Neural cell (in vitro differentiated cells): ENCODE results near the gene MLLT3. TPM values are rescaled to one million over a fixed set of nuclear protein-coding genes. Genes with fewer than 3 reads are reported as not detected.

Experiments used
- H2AFZ ChIP-seq: fragments of 200-600, 300-800 bp; sonication (generic), shearing (Covaris generic); 2 replicates; pipeline ENCODE4 v1.6.0; 2014; ENCODE audit warnings: low read depth, mild to moderate bottlenecking, antibody characterized with exemption, low read length, moderate library complexity
- H3F3A ChIP-seq: fragments of 200-600 bp; shearing (Covaris generic); 2 replicates; pipeline ENCODE4 v1.6.1; 2016; ENCODE audit warnings: mild to moderate bottlenecking, moderate library complexity, mixed read lengths, antibody characterized with exemption, low read length; ENCODE audit not compliant: insufficient read depth, poor library complexity, severe bottlenecking
- H3K27ac ChIP-seq: fragments of 200-600, 300-800 bp; sonication (generic), shearing (Covaris generic); 2 replicates; pipeline ENCODE4 v1.5.1; 2014; ENCODE audit warnings: mild to moderate bottlenecking, low read length, moderate library complexity
- H3K27me3 ChIP-seq: fragments of 300-800, 200-600 bp; sonication (generic), shearing (Covaris generic); 2 replicates; pipeline ENCODE4 v1.6.0; 2014; ENCODE audit warnings: mild to moderate bottlenecking, low read depth, low read length, moderate library complexity; ENCODE audit not compliant: insufficient read depth
- H3K36me3 ChIP-seq: fragments of 300-800, 200-600 bp; sonication (generic), shearing (Covaris generic); 2 replicates; pipeline ENCODE4 v1.5.1; 2014; ENCODE audit warnings: mild to moderate bottlenecking, antibody characterized with exemption, low read length, moderate library complexity; ENCODE audit not compliant: insufficient read depth
- H3K4me2 ChIP-seq: fragments of 300-800, 200-600 bp; sonication (generic), shearing (Covaris generic); 2 replicates; pipeline ENCODE4 v1.6.0; 2014; ENCODE audit warnings: mild to moderate bottlenecking, low read length
- H3K4me3 ChIP-seq: fragments of 300-800, 200-600 bp; sonication (generic), shearing (Covaris generic); 2 replicates; pipeline ENCODE4 v1.5.1; 2014; ENCODE audit warnings: mild to moderate bottlenecking, low read length, moderate library complexity
- H3K79me2 ChIP-seq: fragments of 200-600 bp; shearing (Covaris generic); replicated peaks from 2 replicates; pipeline ENCODE4 v1.6.0; 2014; ENCODE audit warnings: mild to moderate bottlenecking, low read length, moderate library complexity; ENCODE audit not compliant: insufficient read depth
- H3K9ac ChIP-seq: fragments of 300-800, 200-600 bp; sonication (generic), shearing (Covaris generic); 2 replicates; pipeline ENCODE4 v1.6.1; 2016; ENCODE audit warnings: mild to moderate bottlenecking, low read length, mixed read lengths
- H3K9me2 ChIP-seq: fragments of 200-600 bp; shearing (Covaris generic); 2 replicates; pipeline ENCODE4 v1.6.1; 2016; ENCODE audit warnings: mild to moderate bottlenecking, low read length, mixed read lengths; ENCODE audit not compliant: insufficient read depth
- H3K9me3 ChIP-seq: fragments of 200-600, 300-800 bp; sonication (generic), shearing (Covaris generic); 2 replicates; pipeline ENCODE4 v1.6.1; 2016; ENCODE audit warnings: mild to moderate bottlenecking, mixed run types, low read length, moderate library complexity, mixed read lengths
- H4K20me1 ChIP-seq: fragments of 200-600 bp; shearing (Covaris generic); 2 replicates; pipeline ENCODE4 v1.6.1; 2016; ENCODE audit warnings: mild to moderate bottlenecking, mixed run types; ENCODE audit not compliant: insufficient read depth
- EP300 ChIP-seq: fragments of 450-650 bp; conservative IDR thresholded peaks from 2 replicates; pipeline ENCODE4 v1.6.1; 2014; ENCODE audit warnings: antibody characterized with exemption, mild to moderate bottlenecking, moderate library complexity; ENCODE audit not compliant: poor library complexity, severe bottlenecking
- EZH2 ChIP-seq: fragments of 200-600, 300-800 bp; shearing (Covaris generic), sonication (generic); IDR thresholded peaks from 2 replicates; pipeline ENCODE4 v1.6.1; 2014; ENCODE audit warnings: antibody characterized with exemption, low read length, borderline replicate concordance, mild to moderate bottlenecking; ENCODE audit not compliant: insufficient read depth, poor library complexity, severe bottlenecking
- MXI1 ChIP-seq: fragments of 450-650 bp; conservative IDR thresholded peaks from 2 replicates; pipeline ENCODE4 v1.6.1; 2014; ENCODE audit warnings: antibody characterized with exemption, mild to moderate bottlenecking; ENCODE audit not compliant: poor library complexity, severe bottlenecking
- POLR2AphosphoS5 ChIP-seq: IDR thresholded peaks from 2 replicates; pipeline ENCODE4 v1.6.1; 2012
- RAD21 ChIP-seq: fragments of 450-650 bp; conservative IDR thresholded peaks from 2 replicates; pipeline ENCODE4 v1.6.1; 2014; ENCODE audit warnings: antibody characterized with exemption, mild to moderate bottlenecking, moderate library complexity
- SMC3 ChIP-seq: fragments of 450-650 bp; conservative IDR thresholded peaks from 2 replicates; pipeline ENCODE4 v1.6.1; 2014; ENCODE audit warnings: antibody characterized with exemption, mild to moderate bottlenecking, moderate library complexity; ENCODE audit not compliant: poor library complexity
- TAF1 ChIP-seq: IDR thresholded peaks from 2 replicates; pipeline ENCODE4 v1.6.1; 2012; ENCODE audit warnings: low read depth
- polyA plus RNA-seq: library from polyadenylated mRNA; depleted of rRNA; stranded (reverse); fragments of >200 nt; gene quantifications from 2 replicates; pipeline ENCODE4 v1.2.3, GENCODE V29; 2014
- TF ChIP-seq, protein P1 (sequence below): fragments of 450-650 bp; IDR thresholded peaks from 2 replicates; pipeline ENCODE4 v1.5.1; 2014; ENCODE audit warnings: antibody characterized with exemption, mild to moderate bottlenecking, moderate library complexity; ENCODE audit not compliant: poor library complexity, severe bottlenecking
- TF ChIP-seq, protein P2 (sequence below): IDR thresholded peaks from 2 replicates; pipeline ENCODE4 v1.6.1; 2012; ENCODE audit warnings: borderline replicate concordance

Gene MLLT3
- polyA plus RNA-seq, 1 donor from 2014 or later = 61.5 TPM

- Histone ChIP-seq H3K9me2 (no peaks in the 10 kb centered on the region), H3F3A (no peaks in the 10 kb centered on the region), H3K27ac (no peak overlapping the region), H3K36me3 (no peaks in the 10 kb centered on the region), H3K4me3 (no peak overlapping the region), H4K20me1 (no peaks in the 10 kb centered on the region), H3K27me3 (no peaks in the 10 kb centered on the region), H3K4me2 (no peak overlapping the region), H3K9ac (no peak overlapping the region), H2AFZ (no peak overlapping the region), H3K9me3 (no peaks in the 10 kb centered on the region), H3K79me2 (no peaks in the 10 kb centered on the region)
- TF ChIP-seq, protein P1, sequence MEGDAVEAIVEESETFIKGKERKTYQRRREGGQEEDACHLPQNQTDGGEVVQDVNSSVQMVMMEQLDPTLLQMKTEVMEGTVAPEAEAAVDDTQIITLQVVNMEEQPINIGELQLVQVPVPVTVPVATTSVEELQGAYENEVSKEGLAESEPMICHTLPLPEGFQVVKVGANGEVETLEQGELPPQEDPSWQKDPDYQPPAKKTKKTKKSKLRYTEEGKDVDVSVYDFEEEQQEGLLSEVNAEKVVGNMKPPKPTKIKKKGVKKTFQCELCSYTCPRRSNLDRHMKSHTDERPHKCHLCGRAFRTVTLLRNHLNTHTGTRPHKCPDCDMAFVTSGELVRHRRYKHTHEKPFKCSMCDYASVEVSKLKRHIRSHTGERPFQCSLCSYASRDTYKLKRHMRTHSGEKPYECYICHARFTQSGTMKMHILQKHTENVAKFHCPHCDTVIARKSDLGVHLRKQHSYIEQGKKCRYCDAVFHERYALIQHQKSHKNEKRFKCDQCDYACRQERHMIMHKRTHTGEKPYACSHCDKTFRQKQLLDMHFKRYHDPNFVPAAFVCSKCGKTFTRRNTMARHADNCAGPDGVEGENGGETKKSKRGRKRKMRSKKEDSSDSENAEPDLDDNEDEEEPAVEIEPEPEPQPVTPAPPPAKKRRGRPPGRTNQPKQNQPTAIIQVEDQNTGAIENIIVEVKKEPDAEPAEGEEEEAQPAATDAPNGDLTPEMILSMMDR = no peak
- TF ChIP-seq MXI1 (no peak), EZH2 (no peak), EP300 (no peak), SMC3 (no peak), TAF1 (no peak)
Observed at GRCh38 chr9:20382460-20383071, 239.7 kb downstream of the MLLT3 start.

DNA sequence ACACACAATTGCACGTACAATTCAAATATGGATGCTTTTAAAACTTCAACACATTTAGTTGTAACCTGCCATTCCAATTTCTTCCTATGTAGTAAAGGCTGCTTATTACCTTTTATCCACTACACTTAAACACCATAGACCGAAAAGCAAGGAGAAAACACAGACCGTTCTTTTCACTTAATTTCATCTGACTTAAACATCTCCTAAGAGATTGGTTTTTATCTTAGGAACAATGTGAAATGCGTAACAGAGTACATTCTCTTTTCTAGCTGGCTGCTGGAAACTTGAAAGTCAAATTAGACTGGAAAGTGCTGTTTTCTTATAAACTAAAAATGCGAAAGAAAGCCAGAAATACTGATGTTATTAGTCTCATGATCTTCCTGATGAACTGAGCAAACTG is 241.8 kb downstream of the MLLT3 start:
- no peaks in the 10 kb centered on the region for H3K36me3 ChIP-seq
- no peak overlapping the region for H3K9ac ChIP-seq
- no peaks in the 10 kb centered on the region for H3K9me2 ChIP-seq
- H3K4me3 ChIP-seq = no peak overlapping the region
- no peak overlapping the region for H3K4me2 ChIP-seq
- no peak overlapping the region for H2AFZ ChIP-seq
- no peaks in the 10 kb centered on the region for H3K27me3 ChIP-seq
- no peak overlapping the region for H3K27ac ChIP-seq
- H4K20me1 ChIP-seq = no peaks in the 10 kb centered on the region
- H3F3A ChIP-seq = no peaks in the 10 kb centered on the region
- no peaks in the 10 kb centered on the region for H3K79me2 ChIP-seq
- H3K9me3 ChIP-seq = no peaks in the 10 kb centered on the region
- TF ChIP-seq, protein P1 = no peak
- TF ChIP-seq, protein P2, sequence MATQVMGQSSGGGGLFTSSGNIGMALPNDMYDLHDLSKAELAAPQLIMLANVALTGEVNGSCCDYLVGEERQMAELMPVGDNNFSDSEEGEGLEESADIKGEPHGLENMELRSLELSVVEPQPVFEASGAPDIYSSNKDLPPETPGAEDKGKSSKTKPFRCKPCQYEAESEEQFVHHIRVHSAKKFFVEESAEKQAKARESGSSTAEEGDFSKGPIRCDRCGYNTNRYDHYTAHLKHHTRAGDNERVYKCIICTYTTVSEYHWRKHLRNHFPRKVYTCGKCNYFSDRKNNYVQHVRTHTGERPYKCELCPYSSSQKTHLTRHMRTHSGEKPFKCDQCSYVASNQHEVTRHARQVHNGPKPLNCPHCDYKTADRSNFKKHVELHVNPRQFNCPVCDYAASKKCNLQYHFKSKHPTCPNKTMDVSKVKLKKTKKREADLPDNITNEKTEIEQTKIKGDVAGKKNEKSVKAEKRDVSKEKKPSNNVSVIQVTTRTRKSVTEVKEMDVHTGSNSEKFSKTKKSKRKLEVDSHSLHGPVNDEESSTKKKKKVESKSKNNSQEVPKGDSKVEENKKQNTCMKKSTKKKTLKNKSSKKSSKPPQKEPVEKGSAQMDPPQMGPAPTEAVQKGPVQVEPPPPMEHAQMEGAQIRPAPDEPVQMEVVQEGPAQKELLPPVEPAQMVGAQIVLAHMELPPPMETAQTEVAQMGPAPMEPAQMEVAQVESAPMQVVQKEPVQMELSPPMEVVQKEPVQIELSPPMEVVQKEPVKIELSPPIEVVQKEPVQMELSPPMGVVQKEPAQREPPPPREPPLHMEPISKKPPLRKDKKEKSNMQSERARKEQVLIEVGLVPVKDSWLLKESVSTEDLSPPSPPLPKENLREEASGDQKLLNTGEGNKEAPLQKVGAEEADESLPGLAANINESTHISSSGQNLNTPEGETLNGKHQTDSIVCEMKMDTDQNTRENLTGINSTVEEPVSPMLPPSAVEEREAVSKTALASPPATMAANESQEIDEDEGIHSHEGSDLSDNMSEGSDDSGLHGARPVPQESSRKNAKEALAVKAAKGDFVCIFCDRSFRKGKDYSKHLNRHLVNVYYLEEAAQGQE = no peak
- TF ChIP-seq SMC3 (no peak), RAD21 (no peak), EP300 (no peak), EZH2 (no peak), MXI1 (no peak), POLR2AphosphoS5 (no peak), TAF1 (no peak)
